Fibroblast of villous mesenchyme (primary cell): ENCODE measurements around the gene TMTC1. TPM values are rescaled to one million over a fixed set of nuclear protein-coding genes. Genes with fewer than 3 reads are reported as not detected.

Experiments used
- DNase-seq: peaks from one replicate; pipeline ENCODE4 v3.0.0-alpha.2; 2010; ENCODE audit warnings: low read depth
- H3K4me3 ChIP-seq: 2 replicates; pipeline ENCODE4 v1.5.1; 2011; ENCODE audit warnings: low read depth, mild to moderate bottlenecking, low read length
- total RNA-seq: library from RNA; depleted of rRNA; stranded (reverse); fragments of >200 nt; gene quantifications from 2 replicates; pipeline ENCODE4 v1.2.3, GENCODE V29; 2012
- TF ChIP-seq, protein P1 (sequence below): IDR thresholded peaks from 2 replicates; pipeline ENCODE4 v1.5.1; 2012; ENCODE audit warnings: low read depth, mild to moderate bottlenecking, low read length; ENCODE audit not compliant: insufficient read depth

Gene TMTC1
- total RNA-seq, 1 donor, result 33.2 TPM

DNA sequence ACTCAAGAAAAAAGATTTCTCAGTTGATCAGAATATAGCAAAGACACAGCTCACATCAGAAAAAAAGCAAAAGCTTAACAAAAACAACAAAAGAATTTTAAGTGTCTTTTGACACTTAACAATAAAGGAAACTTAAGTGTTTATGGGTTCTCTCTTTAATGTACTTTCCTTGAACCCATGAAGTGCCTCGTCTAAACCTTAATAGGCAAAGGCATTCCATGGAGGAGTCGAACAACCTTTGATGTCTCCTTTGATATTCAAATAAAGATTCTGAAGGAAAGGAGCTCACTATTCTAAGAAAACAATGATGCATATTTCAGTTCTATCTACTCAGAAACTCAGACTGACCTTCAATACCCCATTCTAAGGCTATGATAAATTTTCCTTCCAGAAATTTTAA, 116.7 kb downstream of the TMTC1 start:
- TF ChIP-seq, protein P1, sequence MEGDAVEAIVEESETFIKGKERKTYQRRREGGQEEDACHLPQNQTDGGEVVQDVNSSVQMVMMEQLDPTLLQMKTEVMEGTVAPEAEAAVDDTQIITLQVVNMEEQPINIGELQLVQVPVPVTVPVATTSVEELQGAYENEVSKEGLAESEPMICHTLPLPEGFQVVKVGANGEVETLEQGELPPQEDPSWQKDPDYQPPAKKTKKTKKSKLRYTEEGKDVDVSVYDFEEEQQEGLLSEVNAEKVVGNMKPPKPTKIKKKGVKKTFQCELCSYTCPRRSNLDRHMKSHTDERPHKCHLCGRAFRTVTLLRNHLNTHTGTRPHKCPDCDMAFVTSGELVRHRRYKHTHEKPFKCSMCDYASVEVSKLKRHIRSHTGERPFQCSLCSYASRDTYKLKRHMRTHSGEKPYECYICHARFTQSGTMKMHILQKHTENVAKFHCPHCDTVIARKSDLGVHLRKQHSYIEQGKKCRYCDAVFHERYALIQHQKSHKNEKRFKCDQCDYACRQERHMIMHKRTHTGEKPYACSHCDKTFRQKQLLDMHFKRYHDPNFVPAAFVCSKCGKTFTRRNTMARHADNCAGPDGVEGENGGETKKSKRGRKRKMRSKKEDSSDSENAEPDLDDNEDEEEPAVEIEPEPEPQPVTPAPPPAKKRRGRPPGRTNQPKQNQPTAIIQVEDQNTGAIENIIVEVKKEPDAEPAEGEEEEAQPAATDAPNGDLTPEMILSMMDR, result no peak
- H3K4me3 ChIP-seq, result no peak overlapping the region

DNA sequence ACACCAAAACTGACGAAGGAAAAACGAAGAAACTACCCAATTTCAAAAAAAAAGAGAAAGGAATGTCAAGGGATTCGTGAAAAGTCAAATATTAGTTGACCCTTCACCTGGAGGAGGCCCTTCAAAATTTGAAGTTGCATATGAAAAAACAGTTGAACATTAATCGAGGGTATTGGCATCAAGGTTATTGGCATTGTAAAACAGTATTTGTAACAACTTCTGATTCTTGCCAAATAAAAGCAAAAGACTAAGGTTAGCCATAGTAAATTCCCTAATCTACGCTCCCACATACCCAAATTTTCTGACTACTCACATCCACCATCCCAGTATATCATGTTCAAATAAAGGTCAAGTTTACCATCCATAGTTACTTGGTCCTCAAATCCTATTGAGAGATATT, 118.6 kb downstream of the TMTC1 start:
- TF ChIP-seq, protein P1, result no peak
- H3K4me3 ChIP-seq, result no peak overlapping the region
- no peak for DNase-seq

More for the DNA sequence above, 116.7 kb downstream of the TMTC1 start:
- no peak for DNase-seq

DNA sequence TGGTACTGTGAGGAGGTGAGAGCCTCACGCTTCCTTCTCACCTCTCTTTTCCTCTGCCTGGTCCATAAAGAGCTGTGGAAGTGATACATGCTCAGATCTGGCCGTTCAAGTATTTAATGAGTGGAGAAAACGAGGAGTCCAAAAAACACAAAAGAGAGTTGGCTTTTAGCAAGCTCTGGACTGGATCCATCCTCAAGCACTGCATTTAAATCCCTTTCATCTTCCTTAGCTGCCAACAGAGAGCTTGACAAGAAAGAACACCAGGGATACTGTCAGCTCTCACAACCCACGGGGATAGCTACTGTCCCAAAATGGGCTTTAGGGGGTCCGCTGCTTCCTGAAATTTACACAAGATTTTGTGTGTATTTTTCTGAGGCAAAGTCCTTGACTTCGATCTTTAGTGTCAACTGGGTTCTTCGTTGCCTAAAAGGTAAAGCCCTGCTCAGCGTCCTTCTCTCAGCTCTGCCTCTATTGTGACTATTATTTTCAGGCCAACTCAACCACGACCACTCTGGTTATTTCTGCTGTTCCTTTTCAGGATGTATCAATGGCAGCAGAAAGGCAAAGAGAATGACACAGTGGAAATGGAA, 120.9 kb downstream of the TMTC1 start:
- DNase-seq, result no peak
- H3K4me3 ChIP-seq, result no peak overlapping the region
- TF ChIP-seq, protein P1, result no peak

DNA sequence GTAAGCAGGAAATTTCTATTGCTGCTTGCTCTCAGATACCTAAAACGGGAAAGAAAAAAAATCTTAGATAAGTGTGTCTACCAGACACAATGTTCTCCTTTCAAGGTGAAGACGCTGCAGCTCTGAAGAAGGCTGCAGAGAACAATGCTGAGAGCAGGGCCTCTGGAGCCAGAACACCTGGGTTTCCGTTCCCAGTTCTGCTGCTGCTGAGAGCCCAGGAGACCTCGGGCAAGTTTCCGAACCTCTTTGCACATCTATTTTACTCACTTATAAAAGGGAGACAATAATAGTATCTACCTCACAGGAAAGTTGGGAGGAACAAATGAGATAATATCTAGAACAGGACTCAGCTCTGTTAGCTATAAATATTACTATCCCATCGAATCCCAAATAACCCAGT, 122.9 kb downstream of the TMTC1 start:
- DNase-seq, result no peak
- no peak overlapping the region for H3K4me3 ChIP-seq
- TF ChIP-seq, protein P1, result no peak

DNA sequence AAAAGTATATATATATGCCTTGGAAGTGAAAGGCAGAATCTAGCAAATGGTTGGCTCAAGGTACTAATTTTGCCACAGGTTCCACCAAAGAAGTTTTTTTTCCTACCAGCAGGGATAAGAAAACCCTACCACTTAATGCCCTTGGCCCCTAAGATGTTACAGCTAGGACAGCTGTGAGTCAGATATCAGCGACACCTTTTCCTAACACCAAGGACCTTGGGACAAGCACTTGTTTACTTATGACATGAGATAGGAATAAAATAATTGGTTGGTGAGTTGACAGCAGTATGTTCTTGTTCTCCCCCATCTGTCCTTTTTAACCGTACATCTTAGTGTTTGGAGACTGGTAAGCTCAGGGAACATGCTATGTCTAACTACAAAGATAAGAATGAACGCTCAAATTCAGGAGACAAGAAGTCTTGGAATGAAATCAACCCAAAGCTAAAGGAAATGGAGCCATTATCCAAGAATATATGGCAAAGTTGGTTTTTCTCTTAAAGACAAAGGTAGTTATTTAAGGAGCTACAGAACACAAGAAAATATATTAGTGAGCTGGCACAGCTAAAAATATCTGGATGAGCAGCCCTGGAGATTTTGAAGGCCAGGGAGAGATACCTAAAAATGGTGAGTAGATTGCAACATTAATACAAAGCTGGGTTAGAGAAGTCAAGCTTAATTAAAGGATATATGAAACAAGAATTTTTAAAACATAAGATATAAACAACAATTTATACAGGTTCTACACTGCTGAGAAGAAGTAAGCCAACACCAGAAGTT, 126.8 kb downstream of the TMTC1 start:
- no peak for DNase-seq
- TF ChIP-seq, protein P1, result no peak
- H3K4me3 ChIP-seq, result no peak overlapping the region

DNA sequence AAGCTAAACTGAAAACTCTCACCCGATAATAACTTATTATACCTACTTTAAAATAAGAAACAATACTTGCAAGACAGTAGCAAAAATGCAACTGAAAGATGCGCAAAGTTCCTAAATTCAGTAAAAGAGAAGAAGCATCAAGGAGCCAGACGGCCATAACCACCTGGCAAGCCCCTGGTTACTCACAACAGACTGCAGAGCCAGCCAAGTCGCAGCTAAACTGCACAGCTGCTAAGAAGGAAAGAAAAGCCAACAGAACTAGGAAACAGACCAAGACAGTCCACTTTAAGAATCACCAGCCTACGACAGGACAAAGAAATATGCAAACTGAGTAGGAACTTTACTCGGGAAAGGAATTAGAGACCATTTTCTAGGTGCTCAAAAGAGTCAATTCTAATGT, 127.9 kb downstream of the TMTC1 start:
- TF ChIP-seq, protein P1, result no peak
- no peak for DNase-seq
- H3K4me3 ChIP-seq, result no peak overlapping the region
